Activated T-helper 1 cell treated with anti-CD3 and anti-CD28 coated beads, Interleukin-12 subunit alpha, Interleukin-12 subunit beta, Interleukin-2, Interleukin-4 antibody, amounts not matched to agents 30 ng/mL and 10 ng/mL and 1 ng/mL, durations not matched to agents 14 hours and 24 hours and 36 hours (primary cell): ENCODE data around the gene ITPKA. TPM values are rescaled to one million over a fixed set of nuclear protein-coding genes. Genes with fewer than 3 reads are reported as not detected.

Experiments used
- DNase-seq: peaks from one replicate; pipeline ENCODE4 v3.0.0; 2021; ENCODE audit warnings: low spot score
- H3K27ac Mint-ChIP-seq: one replicate; pipeline ENCODE4 v1.8.0; 2021; ENCODE audit warnings: mild to moderate bottlenecking, mixed read lengths
- H3K27me3 Mint-ChIP-seq: one replicate; pipeline ENCODE4 v1.8.0; 2022; ENCODE audit warnings: mild to moderate bottlenecking, moderate library complexity, mixed read lengths; ENCODE audit not compliant: insufficient read depth
- H3K36me3 Mint-ChIP-seq: one replicate; pipeline ENCODE4 v1.8.0; 2021; ENCODE audit warnings: low read depth, mixed read lengths
- H3K4me1 Mint-ChIP-seq: one replicate; pipeline ENCODE4 v1.8.0; 2021; ENCODE audit warnings: low read depth, mixed read lengths
- H3K4me3 Mint-ChIP-seq: one replicate; pipeline ENCODE4 v1.8.0; 2021; ENCODE audit warnings: mild to moderate bottlenecking, moderate library complexity, mixed read lengths
- H3K9me3 Mint-ChIP-seq: one replicate; pipeline ENCODE4 v1.8.0; 2021; ENCODE audit warnings: mixed read lengths
- intact Hi-C: fragments of 100-400 bp; cut with micrococcal nuclease; formaldehyde crosslinking; loops from one replicate; pipeline ENCODE4 v1.15.1; 2024
- total RNA-seq: library from RNA; stranded (reverse); gene quantifications from 2 replicates; pipeline ENCODE4 v1.2.3, GENCODE V29; 2022

Gene ITPKA
- total RNA-seq, 1 donor from 2014 or later: 3.1 TPM

GRCh38 chr15:41504751-41505492 lies 11.2 kb downstream of the ITPKA start:
- H3K36me3 Mint-ChIP-seq: peaks cover 3% of the 10 kb centered on the region
- peaks cover 10% of the 10 kb centered on the region for H3K4me1 Mint-ChIP-seq
- no peak overlapping the region for H3K4me3 Mint-ChIP-seq
- no peak for DNase-seq
- intact Hi-C loops: no loop called here
- peaks cover 50% of the 10 kb centered on the region for H3K27me3 Mint-ChIP-seq
- no peaks in the 10 kb centered on the region for H3K9me3 Mint-ChIP-seq
- H3K27ac Mint-ChIP-seq: no peak overlapping the region

DNA sequence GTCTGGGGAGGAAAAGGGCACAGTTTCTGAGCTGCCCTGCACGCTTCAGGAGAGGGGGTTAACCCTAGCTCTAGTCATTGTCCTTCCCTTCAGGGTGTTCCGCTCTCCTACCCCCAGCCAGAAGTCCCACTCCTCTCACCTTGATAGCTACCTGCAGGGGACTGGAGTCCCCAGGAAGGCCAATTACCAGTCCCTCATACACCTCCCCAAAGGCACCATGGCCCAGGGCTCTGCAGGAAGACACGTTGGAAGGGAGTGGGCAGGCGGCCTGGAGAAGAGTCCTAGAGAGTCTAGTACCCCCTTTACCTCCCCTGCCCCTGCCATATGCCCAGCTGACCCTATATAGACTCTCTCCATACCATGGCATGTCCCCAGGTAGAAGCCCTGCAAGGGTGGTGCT lies 12.1 kb downstream of the ITPKA start:
- Mint-ChIP-seq H3K4me3 (no peak overlapping the region), H3K27ac (no peak overlapping the region), H3K27me3 (peaks cover 50% of the 10 kb centered on the region), H3K36me3 (peaks cover 3% of the 10 kb centered on the region), H3K9me3 (no peaks in the 10 kb centered on the region), H3K4me1 (peaks cover 10% of the 10 kb centered on the region)
- no peak for DNase-seq
- intact Hi-C loops: no loop called here

DNA sequence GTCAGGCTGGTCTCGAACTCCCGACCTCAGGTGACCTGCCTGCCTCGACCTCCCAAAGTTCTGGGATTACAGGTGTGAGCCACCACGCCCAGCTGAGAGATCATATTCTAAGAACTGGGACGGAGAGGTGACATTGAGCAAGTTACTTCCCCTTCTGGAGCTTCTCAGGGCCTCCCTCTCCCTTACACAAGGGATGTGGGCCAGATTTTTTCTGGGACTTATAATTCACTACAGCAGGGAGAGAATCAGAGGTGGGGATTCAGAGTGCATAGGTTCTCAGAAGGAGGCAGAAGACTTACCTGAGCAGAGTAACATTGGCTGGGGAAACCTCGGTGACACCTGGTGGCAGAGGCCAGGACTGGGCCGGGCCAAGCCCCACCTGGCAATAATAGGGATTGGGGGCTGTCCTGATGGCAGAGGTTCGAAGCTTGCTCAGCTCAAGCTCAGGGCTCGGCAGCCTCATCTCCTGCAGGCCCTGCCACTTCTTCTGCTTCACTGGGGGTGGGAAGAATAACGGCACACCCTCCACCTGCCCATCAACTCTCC lies 13.2 kb downstream of the ITPKA start:
- no peaks in the 10 kb centered on the region for H3K36me3 Mint-ChIP-seq
- H3K27me3 Mint-ChIP-seq: peaks cover 45% of the 10 kb centered on the region
- H3K9me3 Mint-ChIP-seq: no peaks in the 10 kb centered on the region
- H3K27ac Mint-ChIP-seq: no peak overlapping the region
- peaks cover 4% of the 10 kb centered on the region for H3K4me1 Mint-ChIP-seq
- no peak for DNase-seq
- no peak overlapping the region for H3K4me3 Mint-ChIP-seq
- intact Hi-C loops: no loop called here

DNA sequence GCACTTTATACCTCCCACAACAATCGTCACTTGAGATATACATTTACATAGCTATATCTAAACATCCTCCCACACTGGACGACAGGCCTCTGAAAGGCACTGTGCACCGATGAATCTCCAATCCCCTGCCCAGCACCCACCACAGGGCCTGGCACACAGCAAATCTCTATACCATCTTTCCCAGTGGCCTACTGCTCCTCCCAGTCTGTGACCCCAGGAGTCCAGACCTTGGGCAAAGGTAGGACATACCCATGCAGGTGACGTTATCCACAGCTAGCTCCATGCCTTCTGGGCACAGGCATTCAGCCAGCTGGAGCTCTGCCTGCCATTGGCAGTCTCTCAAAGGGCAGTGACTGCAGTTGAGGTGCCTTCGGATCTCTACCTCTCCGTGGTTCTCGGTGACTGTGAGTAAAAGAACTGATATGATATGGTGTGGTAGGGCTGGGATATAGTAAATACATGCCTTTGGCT lies 14.2 kb downstream of the ITPKA start:
- Mint-ChIP-seq H3K4me1 (peaks cover 13% of the 10 kb centered on the region), H3K4me3 (no peak overlapping the region), H3K27me3 (peaks cover 46% of the 10 kb centered on the region), H3K36me3 (no peaks in the 10 kb centered on the region), H3K9me3 (no peaks in the 10 kb centered on the region), H3K27ac (no peak overlapping the region)
- intact Hi-C loops: no loop called here
- no peak for DNase-seq

- Mint-ChIP-seq H3K27ac (no peak overlapping the region), H3K27me3 (peaks cover 39% of the 10 kb centered on the region), H3K4me1 (peaks cover 24% of the 10 kb centered on the region), H3K9me3 (no peaks in the 10 kb centered on the region), H3K36me3 (no peaks in the 10 kb centered on the region), H3K4me3 (no peak overlapping the region)
- intact Hi-C loops: no loop called here
- DNase-seq: no peak
These were observed 17.1 kb downstream of the ITPKA start for GRCh38 chr15:41510728-41511127.

DNA sequence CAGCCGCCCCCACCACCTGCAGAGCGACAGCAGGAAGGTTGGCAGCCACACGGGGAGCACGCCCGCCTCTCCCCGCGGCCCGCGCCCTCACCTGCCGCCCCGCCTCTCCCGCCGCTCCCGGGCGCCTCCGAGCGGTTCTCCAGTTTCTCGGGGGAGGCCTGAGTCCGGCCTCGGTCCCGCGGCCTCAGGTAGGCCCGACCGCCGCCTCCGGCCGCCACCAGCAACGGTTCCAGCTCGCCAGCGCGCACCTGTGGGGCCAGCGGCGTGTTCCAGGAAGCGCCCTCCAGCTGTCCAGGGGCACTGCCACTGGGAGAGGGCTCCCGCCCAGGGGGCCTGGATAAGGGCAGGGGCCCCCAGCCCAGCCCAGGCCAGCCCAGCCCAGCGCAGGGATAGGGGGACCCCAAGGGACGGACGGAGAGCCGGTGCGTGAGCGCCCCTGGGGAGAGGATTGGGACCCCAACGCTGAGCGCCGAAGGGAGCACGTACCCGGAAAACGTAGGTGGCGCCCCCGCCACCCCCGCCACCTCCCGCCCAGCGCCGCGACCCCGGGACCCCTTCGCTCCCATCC lies 17.7 kb downstream of the ITPKA start:
- no peaks in the 10 kb centered on the region for H3K9me3 Mint-ChIP-seq
- no peak for DNase-seq

DNA sequence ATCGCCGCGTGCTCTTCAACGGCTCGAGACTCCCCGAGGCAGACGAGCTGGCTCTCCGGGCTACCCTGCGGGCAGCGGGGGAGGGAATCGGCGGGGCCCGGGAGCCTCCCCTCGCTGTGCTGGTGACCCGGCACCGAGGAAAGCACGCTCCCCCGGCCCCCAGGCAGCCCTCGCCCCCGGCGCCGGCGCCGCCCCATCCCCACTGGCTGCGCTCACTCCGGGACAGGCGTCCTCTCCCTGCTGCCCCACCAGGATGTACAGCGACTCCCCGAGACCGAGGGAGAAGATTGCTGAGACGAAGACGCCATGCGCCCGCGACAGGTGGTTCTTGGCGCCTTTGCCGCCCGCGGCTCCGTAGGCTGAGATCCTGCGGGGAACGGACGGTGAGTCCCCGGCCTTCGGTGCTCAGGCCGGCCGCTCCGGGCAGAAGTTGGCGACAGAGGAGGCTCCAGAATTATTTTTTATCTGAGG lies 18.3 kb downstream of the ITPKA start:
- intact Hi-C loops: loop anchor here (2.0 kb wide), 2 partner anchors 15 to 45 kb away; no protein-coding TSS in a partner anchor
- H3K9me3 Mint-ChIP-seq: no peaks in the 10 kb centered on the region
- no peak overlapping the region for H3K27ac Mint-ChIP-seq
- no peak for DNase-seq
- H3K4me3 Mint-ChIP-seq: peak overlapping the region; percentile 66
- peaks cover 7% of the 10 kb centered on the region for H3K36me3 Mint-ChIP-seq
- peaks cover 24% of the 10 kb centered on the region for H3K4me1 Mint-ChIP-seq
- peaks cover 36% of the 10 kb centered on the region for H3K27me3 Mint-ChIP-seq

More for the DNA sequence above, 17.7 kb downstream of the ITPKA start:
- no peak overlapping the region for H3K27ac Mint-ChIP-seq
- H3K4me1 Mint-ChIP-seq: peaks cover 24% of the 10 kb centered on the region
- peaks cover 39% of the 10 kb centered on the region for H3K27me3 Mint-ChIP-seq
- peaks cover 2% of the 10 kb centered on the region for H3K36me3 Mint-ChIP-seq
- intact Hi-C loops: no loop called here
- no peak overlapping the region for H3K4me3 Mint-ChIP-seq

GRCh38 chr15:41512512-41512939 lies 18.9 kb downstream of the ITPKA start:
- Mint-ChIP-seq H3K9me3 (no peaks in the 10 kb centered on the region), H3K4me3 (peak overlapping the region; percentile 66), H3K27ac (no peak overlapping the region), H3K27me3 (peaks cover 36% of the 10 kb centered on the region), H3K36me3 (peaks cover 12% of the 10 kb centered on the region), H3K4me1 (peaks cover 24% of the 10 kb centered on the region)
- intact Hi-C loops: loop anchor here (2.0 kb wide), 2 partner anchors 16 to 46 kb away; no protein-coding TSS in a partner anchor
- DNase-seq: no peak

- H3K4me1 Mint-ChIP-seq: peaks cover 24% of the 10 kb centered on the region
- intact Hi-C loops: loop anchor here (2.0 kb wide), 2 partner anchors 16 to 46 kb away; no protein-coding TSS in a partner anchor
- peak overlapping the region; percentile 66 for H3K4me3 Mint-ChIP-seq
- DNase-seq: peak; percentile 23
- peaks cover 36% of the 10 kb centered on the region for H3K27me3 Mint-ChIP-seq
- H3K9me3 Mint-ChIP-seq: no peaks in the 10 kb centered on the region
- no peak overlapping the region for H3K27ac Mint-ChIP-seq
- peaks cover 12% of the 10 kb centered on the region for H3K36me3 Mint-ChIP-seq
These were observed 19.3 kb downstream of the ITPKA start for GRCh38 chr15:41512940-41513505.

DNA sequence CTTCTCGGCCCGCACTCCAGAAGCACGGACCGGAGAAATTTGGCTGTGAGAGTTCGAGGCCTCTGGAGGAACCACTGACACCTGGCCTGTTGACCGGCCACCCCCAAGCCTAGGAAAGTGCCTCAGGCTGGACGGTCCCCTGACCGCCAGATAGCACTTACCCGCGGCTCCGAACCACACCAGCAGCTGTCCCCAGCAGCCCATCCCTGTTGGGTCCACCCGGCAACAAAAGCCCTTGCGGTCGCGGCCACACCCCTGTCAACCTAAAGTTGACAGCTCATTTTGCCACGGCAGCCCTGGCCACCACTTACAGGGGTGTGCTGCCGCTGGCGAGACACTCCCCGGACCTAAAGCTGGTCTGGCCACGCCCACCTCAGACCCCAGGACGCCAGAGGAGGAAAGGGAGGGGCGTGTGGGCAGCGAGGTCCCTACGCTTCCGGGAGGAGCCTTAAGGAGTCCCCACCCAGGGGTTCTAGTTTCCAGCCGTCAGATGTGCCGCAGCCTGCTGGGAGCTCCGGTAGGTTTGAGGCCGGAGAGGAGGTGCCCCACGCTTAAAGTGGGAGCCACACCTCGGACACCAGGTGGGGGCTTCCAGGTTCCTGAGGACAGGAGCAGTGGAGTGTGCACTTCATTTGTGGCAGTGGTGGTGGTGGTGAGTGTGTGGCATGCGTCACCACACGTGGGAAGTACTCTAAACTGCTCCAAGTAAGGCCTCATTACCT lies 20.0 kb downstream of the ITPKA start, which contains the start of gene LTK:
LTK (minus strand) TSS at position 322 of the 722 bp plus-strand sequence; CDS start at position 204, 118 bp downstream.
- DNase-seq: no peak
- intact Hi-C loops: loop anchor here (2.0 kb wide), 2 partner anchors 17 to 47 kb away; no protein-coding TSS in a partner anchor
- no peaks in the 10 kb centered on the region for H3K9me3 Mint-ChIP-seq

GRCh38 chr15:41517895-41518449 lies 24.3 kb downstream of the ITPKA start:
- peaks cover 14% of the 10 kb centered on the region for H3K4me1 Mint-ChIP-seq
- no peak for DNase-seq
- H3K27ac Mint-ChIP-seq: no peak overlapping the region
- no peaks in the 10 kb centered on the region for H3K9me3 Mint-ChIP-seq
- intact Hi-C loops: no loop called here
- peaks cover 22% of the 10 kb centered on the region for H3K36me3 Mint-ChIP-seq
- no peak overlapping the region for H3K4me3 Mint-ChIP-seq
- peaks cover 9% of the 10 kb centered on the region for H3K27me3 Mint-ChIP-seq

More for the DNA sequence above, 20.0 kb downstream of the ITPKA start, which contains the start of gene LTK:
- Mint-ChIP-seq H3K4me3 (peak within 1 kb of the TSS; percentile 66), H3K27ac (no peak within 1 kb of the TSS), H3K4me1 (peaks cover 24% of the 10 kb centered on the region), H3K27me3 (peaks cover 36% of the 10 kb centered on the region), H3K36me3 (peaks cover 12% of the 10 kb centered on the region)

DNA sequence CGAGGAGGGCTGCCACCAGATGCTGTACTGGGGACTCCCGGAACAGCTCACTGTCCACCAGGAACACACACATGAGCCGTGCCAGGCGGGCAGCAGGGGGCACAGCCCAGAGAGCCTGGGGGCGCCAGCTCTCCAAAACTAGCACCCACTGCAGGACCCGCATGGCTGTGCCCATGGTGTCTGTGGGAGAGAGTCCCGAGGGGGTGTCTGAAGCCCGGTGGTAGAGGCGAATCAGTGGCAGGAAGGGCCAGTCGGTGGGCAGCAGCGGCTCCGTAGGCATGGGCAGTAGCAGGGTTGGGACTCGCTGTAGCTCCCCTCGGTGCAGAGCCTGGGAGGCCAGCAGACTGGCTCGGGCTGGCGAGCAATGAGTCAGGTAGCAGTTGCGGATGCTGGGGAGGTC lies 27.0 kb downstream of the ITPKA start:
- Mint-ChIP-seq H3K4me1 (no peaks in the 10 kb centered on the region), H3K27me3 (no peaks in the 10 kb centered on the region), H3K4me3 (no peak overlapping the region), H3K9me3 (no peaks in the 10 kb centered on the region), H3K36me3 (peaks cover 24% of the 10 kb centered on the region), H3K27ac (no peak overlapping the region)
- DNase-seq: no peak
- intact Hi-C loops: no loop called here
